Stimulated activated CD8-positive, alpha-beta memory T cell treated with anti-CD3 and anti-CD28 coated beads, Interleukin-2, amount 100 ng/mL, for 48 hours (primary cell): ENCODE measurements around the gene CCDC181.

Source experiments
- DNase-seq, 2 donors: peaks; one replicate each; pipeline ENCODE4 v3.0.0-alpha.2; 2020; ENCODE audit warnings: low read depth in 2 of 2

Gene CCDC181

DNA sequence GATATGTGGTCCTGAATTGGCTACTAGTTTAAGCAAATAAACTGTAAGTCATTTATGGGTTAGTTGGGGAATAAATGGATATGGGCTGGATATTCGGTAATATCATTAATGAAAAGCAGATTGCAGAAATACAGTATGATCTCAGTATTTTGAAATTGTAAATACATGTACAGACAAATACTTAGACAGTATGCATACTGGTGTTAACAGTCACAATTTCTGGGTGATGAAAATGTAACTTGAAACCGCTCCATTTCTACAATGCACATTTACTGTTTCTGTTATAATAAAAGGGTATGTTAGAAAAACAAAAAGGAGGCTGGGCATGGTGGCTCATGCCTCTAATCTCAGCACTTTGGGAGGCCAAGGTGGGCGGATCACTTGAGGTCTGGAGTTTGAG lies 31.3 kb downstream of the CCDC181 start:
- no peak for DNase-seq

DNA sequence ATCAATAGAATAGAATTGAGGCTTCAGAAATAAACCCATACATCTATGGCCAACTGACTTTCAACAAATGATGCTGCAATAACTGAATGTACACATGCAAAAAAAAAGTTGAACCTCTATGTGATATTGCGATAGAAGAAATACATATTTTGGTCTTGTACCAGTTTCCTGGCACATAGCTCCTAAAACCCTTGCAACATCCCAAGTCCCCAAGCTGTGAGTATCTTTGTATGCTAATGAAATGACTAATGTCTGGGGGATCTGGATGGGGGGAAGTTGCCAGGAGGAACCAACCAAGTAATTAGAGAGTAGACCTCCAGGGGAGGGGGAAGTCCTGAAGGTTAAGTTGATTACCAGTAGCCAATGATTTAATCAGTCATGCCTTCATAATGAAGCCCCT lies 34.9 kb downstream of the CCDC181 start:
- DNase-seq, result no peak

DNA sequence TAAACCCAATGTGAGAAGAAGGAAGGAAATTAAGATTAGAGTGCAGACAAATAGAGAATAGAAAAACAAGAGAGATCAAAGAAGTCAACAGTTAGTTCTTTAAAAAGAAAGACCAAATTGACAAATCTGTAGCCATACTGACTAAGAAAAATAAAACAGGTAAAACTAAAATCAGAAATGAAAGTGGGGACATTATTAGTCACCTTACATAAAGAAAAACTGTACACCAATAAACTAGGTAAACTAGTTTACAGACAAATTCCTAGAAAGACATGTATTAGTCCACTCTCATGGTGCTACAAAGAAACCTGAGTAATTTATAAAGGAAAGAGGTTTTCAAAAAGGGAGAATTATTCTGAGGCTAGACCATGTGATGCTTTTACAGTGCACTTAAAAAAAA lies 37.0 kb downstream of the CCDC181 start:
- no peak for DNase-seq

DNA sequence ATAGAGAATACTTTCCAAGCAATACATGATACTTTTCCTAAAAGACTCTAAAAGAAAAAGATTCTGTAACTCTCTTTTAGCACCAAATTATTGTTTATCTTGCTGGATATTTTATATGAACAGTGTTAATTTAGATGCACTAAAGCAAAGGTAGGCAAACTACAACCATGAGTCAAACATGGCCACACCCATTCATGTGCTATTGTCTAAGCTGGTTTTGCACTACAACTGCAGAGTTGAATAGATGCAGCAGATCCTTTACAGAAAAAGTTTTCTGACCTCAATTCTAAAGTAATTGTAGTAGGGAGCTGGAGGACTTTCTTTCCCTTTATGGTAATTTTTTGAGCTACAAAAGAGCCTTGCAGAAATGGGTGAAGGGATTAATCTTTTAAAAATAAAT lies 39.9 kb downstream of the CCDC181 start:
- no peak for DNase-seq

DNA sequence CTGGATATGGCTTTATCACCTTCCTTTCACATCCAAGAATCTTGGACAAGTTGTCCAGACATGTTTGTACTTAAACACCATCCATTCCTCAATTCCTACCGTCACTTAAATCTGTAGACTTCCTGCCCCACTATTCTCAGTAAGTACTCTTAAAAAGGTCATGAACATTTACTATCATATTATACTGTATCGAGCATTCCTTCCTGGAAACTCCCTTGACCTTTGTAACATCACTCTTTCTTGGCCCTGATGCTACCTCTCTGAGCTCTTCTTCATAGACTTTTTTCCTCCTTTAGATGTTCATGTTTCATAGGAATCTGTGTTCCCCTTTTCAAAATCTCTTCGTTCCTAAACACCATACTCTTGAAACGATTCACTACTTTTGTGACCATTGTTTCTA lies 43.8 kb downstream of the CCDC181 start:
- DNase-seq, result no peak

DNA sequence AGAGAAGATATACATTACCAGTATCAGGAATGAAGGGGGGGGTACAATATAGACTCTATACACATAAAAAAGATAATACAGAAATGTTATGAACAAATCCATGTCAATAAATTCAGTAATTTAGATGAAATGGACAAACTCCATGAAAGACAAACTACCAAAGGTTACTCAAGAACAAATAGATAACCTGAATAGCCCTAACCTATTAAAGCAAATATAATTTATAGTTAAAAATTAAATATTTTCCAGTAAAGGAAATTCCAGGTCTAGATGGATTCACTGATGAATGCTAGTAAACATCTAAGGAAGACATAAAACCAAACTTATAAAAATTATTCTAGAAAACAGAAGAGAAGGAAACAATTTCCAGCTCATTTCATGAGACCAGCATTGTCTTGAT lies 46.1 kb downstream of the CCDC181 start:
- no peak for DNase-seq

DNA sequence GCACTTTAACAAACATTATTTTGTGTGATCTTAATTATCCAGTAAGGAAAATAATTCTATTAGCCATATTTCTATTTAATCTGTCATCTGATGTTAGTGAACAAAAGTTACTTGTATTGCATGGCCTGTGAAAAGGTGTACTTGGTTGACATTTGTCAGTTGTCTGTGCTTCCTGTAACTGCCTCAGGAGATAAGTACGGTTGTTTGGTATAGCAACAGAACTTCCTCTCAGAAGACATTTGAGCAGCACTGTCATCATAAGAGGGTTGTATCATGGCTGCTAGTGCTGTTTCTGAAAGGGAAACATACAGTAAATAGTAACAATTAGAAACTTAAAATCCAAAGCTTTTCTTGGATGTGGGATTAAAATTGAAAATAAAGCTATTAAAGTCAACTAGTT lies 55.9 kb downstream of the CCDC181 start:
- DNase-seq, result no peak

DNA sequence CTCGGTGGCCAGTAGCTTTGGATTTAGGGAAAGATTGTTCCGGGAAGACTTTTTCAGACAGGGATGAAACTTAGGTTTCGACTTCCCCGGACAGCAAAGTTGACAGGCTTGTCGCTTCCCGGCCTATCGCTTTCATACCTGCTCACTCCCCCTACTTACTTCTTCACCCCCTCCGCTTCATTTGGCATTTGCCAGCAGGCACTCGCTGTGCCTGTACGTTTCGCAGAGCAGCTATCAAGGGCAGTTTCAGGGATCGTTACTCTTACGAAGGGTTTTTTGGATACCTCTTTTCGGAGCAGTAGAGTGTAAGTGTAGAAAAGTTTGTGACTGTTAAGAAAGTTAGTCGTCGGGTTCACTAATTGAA lies 58.9 kb downstream of the CCDC181 start:
- no peak for DNase-seq

DNA sequence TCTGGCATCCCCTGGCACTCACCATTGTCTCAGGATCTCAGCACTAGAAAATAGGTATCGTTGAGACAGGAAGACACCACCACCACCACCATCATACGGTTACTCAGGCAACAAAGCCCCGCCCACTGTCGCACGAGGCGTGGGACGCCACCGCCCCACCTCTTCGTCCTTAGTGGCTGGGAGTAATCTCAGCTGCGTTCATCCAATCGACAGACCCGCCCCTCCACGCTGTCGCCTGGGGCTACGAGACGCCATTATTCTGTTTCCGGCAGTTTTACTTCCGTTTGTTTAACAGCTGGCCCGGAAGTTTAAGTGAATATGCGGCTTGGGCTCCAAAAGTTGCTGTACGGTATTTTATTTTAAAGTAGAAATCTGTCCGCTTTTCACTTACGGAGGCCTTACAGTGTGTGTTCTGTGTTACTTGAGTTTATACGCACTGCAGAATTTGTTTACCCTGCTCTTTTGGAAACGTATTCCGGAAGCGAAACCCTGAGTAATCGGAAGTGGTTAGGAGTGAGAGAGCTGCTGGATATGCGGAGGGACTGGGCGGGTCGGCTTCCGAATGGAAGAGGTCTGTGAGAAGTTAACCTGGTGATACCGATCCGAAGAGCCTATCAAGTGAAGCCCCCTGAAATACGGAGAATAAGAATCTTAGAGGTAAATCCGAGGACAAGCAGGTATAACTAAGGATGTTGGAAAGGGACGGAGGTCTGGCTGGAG lies 59.4 kb downstream of the CCDC181 start, which contains the start of the genes BLZF1 and NME7:
BLZF1 (plus strand) TSS at position 510 of the 720 bp plus-strand sequence. CDS start 1,328 bp downstream, outside the sequence.
NME7 (minus strand) TSS at position 112 of the 720 bp plus-strand sequence; CDS start at position 25, 87 bp downstream.
- DNase-seq, result peak; percentile 93 to 96

DNA sequence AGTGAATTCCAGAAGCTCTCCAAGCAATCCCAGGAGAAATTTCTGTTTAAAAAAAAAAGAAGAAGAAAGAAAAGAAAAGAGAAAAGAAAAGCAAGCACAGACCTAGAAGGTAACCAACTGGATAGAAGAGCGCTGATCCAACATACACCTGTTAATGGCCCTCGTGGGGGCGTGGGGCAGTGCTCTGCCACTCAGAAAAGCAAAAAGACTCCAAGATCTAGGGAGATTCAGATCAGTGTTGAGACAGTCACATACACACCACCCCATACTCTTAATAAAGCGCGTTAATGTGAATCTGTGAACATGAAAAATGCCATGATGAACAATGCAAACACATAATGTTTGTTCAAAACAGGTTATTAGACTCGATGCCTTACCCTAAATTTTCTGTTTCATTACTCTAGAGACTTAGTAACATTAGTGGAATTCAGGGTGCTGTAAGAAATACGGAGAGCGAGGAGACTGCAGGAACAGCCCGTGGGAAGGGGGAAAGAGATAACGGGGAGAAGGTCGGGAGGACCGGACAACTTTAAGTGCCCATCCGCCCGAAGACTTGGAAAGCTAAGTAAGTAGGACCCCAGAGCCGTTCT lies 60.1 kb downstream of the CCDC181 start:
- no peak for DNase-seq

DNA sequence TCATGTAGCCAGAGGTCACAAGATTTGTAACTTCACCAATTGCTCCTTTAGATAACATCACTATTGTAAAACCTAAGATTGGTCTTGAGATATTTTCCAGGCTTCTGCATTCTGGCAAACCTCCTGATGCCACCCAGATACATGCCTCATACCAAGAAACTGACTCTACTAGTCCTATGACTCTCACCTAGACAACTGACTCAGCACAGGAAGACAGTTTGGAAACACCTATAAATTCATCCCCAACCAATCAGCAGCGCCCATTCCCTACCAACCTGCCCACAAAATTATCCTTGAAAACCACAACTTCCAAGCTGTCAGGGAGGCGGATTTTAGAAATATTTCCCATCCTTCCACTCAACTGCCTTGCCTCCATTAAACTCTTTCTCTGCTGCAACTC lies 62.3 kb downstream of the CCDC181 start:
- no peak for DNase-seq

DNA sequence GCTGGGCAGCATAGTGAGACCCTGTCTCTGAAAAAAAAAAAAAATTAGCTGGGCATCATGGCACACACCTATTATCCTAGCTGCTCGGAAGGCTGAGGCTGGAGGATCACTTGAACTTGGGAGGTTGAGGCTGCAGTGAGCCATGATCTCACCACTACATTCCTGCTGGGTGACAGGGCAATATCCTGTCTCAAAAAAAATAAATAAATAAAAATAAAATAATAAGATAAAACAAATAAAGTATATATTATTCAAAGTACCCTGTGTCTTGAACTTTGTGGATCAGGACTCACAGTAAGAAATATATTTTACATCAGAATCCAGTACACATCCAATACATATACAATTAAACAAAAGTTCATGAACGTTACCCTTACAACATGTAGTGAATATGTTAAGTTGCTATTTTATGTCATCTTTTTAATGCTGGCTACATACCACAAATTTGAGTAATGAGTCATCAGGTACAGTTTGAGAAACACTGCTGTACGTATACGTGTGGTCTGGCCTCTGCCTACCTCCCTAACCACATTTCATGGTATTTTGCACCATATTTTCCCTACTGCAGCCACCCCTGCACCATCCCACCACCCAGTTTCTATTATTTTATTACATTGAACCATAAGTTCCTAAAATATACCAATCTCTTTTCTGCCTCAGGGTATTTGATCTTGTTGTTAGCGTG lies 64.1 kb downstream of the CCDC181 start:
- DNase-seq, result no peak

DNA sequence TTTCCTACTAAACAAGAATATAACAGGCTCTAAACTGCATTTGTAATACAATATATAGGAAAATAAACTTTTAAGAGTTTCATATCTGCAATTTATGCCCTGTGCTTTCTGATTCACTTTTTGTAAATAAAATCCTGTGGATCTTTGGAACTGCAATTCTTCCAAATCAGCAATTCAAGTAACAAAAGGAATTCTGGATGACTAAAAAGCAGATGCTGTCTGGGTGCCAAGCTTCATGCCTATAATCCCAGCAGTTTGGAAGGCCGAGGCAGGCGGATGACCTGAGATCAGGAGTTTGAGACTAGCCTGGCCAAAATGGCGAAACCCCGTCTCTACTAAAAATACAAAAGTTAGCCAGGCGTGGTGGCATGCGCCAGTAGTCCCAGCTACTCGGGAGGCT lies 66.0 kb downstream of the CCDC181 start:
- DNase-seq, result no peak

DNA sequence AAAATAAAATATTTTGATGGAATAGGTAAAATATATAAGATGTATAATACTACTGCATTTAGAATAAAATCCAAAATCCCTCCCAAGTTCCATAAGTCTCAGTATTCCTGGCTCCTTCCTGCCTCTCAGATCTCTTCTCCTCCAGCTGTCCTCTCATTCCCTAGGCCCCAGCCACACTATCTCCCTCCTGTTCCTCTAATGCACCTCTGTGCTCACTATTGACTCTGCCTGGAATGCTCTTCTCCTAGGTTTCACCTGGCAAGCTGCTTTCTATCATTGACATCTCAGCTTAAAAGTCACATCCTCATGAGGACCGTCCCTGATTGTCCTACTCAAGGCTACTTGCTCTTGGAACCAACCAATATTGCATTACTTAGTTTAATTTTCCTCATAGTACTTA lies 66.9 kb downstream of the CCDC181 start:
- no peak for DNase-seq

DNA sequence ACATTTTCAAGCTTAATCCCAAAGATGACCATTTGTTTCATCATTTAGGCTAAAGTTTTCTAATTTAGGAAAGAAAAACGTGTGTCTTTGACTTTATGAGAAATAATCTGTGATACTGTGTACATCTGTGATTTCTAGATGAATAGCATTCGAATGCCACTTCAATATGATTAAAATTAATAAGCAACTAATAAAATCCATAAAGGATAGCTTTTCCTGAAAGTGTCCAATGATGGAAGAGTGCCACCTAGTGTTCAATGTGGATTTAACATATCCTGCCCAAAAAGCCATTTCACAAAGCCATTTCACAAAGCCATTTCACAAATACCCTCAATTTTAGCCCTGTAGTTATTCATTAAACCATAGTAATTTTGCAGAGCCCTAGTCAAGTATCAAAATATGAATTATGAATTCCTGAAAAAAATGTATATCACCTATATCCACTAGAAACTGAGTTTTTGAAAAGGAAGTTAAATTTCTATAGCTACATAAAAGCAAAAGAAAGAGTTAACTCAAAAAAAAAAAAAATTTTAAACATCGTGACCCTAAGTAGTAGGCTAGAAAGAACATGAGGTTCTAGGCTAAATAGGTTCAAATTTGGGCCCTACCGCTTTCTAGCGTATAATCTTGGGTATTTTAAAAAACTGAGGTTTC lies 78.8 kb downstream of the CCDC181 start:
- DNase-seq, result no peak

DNA sequence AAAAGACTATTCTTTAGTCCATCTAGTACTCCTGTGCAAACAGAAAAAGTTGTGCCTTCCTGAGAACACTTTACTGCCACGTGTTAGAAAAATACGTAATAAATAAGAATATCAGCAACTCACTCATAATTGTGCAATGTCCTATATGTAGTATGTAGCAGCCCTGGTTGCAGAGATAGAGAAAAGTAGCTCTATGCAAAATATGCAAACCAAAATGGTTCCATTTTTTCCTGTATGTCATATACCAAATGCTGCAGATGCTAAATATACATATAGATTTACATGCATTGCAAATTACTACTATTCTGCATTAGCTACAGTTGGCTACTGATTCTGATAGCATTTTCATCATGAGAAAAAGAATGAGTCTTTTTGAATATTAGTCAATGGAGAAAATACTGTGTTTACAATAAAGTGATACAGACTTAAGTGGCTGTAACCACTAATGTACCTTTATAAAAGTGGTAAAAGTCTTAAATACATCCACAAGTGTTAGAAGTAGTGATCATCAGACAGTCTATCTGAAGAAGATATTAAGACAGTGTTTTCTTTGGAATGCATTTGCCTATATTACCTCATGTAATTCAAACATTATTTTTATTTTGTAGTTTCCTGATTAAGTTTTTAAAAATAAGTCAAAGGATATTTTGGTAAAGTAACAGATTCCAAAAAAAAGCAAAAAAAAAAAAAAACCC lies 79.4 kb downstream of the CCDC181 start:
- DNase-seq, result no peak

DNA sequence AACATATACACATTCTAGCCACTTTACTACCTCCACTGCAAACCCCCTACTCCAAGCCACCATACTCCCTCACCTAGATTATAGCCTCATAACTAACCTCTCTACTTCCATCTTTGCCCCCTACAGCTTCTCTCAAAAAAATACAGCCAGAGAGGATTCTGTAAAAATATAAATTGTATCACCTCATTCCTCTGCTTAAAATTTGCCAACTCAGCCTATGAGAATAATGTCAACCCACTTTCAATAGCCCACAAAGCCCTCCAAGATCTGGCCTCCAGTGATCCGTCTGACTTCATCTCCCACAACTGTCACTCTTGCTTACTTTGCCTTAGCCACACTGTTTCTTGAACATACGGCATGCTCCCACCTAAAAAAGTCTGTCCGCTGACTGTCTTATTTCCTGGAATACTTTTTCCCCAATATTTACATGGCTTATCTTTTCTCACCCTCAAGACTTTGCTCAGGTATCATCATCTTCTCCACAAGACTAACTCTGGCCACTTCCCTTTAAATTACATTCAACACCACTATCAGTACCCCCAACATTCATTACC lies 81.2 kb downstream of the CCDC181 start:
- no peak for DNase-seq

DNA sequence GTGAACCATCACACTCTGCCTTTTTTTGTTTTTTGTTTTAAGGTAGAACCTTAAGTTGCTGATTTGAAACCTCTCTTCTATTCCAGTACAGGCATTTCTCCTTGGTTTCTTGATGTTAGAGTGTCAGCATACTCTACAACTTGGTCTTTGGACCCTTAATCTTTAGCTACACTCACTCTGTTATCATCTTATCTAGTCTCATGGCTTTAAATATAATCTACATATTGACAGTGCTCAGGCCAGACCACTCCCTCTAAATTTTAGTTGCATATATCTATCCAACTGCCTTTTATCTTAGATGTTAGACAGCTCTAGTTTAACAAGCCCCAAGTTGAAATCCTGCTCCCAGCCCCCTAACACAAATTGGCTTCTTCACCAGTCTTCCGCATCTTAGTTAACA lies 81.8 kb downstream of the CCDC181 start:
- DNase-seq, result no peak
